NCI-H1436 treated with DMSO at 0.1 percent for 48 hours (cell line): ENCODE results near the gene SHANK1.
A peak's percentile ranks its signal among the peaks of the same experiment; 100 is the strongest.

Experiments
- DNase-seq: peaks from one replicate; lab custom pipeline; 2025; lab: John Stamatoyannopoulos, UW

Gene SHANK1

DNA sequence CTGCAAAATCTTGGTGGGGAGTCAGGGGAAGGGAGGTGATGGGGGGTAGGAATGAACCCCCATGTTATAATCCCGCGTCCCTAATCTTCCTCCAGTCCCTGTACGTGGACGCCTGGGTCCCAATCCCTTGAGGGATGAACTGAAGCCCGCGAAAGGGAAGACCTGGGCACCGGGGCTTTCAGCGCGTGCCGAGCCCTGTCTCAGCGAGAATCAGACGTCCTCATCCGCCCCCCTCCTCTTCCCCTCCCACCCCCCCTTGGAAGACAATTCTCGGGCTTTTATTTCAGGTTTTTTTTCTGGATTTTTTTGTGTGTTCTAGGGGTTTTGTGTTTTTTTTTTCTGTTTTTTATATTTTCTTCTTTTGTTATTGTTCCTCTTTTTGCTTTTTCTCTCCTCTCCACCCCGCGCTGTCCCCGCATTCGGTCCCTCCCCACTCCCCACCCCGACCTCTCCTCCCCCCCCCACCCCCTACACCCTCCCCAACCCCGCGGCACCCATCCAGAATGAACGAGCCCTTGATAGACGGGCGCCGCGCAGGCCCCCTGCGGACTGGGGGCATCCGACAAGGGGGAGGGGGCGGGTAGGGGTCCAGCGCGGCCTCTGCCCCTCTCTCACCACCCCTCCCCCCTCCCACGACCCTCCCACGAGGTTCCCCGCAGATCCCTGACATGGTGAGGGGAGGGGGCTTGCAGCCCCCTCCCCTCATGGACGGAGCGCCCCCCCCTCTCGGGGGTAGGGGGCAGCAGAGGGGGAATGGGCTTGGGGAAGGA is 60.1 kb downstream of the SHANK1 start:
- DNase-seq: no peak

DNA sequence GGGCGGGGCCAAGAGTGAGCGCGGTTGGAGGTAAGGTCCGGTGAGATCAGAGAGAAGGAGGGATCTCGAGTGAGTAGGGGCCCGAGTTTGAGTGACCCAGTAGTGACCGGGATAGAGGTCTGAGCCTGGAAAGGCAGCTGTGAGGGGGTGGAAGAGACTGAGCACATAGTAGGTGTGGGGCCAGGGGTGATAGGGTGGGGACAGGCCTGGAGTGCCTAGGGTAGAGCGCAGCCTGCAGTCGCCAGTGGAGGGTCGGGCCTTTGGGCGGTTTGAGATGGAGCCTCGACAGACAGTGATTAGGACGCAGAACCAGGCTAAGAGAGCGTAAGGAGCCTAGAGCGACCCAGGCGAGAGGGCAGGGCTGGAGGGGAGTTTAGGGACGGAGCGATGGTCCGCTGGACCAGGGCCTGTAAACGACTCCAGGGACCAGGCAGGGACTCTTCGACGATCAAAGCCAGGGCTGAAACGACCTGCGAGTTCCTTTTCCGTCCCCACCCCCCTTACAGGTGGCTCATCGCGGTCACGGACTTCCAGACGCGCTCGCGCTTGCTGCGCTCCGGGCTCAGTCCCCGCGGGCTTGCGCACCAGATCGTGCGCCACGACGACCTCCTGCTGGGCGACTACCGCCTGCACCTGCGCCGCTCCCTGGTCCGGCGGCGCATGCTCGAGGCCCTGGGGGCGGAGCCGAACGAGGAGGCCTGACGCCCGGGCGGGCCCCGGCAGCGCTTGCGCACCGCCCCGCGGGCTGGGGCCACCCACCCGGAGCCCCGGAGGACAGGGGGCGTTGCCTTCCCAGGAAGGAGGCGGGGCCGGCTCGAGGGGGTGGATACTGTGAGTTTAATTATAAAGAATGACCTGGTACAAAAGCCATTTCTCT is 60.9 kb downstream of the SHANK1 start:
- DNase-seq: no peak

DNA sequence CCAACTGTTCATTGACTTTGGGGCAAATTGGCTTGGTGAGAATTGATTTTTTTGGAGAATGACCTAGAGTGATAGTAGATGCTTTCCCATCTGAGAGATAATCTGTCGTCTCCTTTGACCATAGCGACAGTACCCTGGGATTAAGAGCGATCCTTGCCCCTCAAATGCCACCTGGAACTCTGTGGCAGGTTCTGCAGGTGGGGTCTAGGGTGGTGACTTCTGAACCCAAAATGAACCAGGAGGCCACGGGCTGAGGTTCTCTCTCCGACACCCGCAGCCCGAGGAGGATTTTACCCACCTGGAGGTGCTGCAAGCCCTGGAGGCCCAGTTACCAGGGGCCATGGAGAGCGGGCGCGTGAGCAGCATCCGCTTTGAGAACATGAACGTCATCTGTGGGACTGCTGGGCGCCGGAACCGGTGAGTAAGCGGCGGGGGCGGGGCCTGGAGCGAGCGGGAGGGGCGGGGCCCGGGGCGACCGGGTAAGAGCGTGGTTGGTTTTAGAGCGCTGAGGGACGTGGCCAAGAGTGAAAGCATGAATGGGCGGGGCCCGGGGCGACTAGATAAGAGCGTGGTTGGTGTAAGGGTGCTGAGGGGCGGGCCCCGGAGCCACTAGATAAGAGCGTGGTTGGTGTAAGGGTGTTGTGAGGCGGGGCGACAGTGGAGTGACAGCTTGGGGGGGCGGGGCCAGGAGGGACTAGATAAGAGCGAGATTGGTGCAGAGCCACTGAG is 61.7 kb downstream of the SHANK1 start:
- DNase-seq: peak; percentile 64

DNA sequence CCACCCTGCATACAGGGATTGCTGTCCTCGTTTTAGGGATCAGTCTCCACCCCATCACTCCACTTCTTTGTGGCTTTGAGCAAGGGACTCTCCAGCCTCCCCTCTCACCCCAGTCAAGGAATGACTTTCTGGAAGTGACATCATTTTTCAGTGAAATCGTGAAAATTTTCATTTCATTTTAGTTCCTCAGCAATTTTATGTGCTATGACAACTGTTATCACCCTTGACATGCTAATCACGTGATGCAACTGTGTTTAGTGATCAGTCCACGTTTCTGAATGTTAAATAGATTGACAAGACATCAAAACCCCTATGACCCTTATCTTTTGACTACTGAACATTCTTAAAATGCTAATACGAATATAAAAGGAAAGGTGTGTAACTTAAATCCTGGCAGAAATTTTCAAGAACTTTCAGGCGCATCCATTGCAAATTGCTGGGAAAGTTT is 62.4 kb downstream of the SHANK1 start:
- DNase-seq: no peak

DNA sequence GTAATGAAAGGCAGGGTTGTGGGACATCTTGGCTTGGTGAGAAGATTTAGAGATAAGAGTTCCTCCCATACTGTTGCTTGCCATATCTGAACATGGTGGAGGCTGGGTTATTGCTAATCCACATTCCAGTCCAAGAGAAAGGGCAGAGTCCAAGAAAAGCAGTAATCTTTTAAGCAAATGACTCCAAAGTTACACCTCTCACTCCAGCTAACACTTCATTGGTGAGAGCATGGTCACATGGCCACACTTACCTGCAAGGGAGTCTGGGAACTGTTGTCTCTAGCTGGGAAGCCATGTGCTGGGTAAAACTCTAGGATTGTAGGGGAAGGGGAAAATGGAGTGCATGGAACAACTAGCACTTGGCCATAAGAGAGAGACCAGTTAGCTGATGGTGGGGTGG is 64.7 kb downstream of the SHANK1 start:
- DNase-seq: no peak

DNA sequence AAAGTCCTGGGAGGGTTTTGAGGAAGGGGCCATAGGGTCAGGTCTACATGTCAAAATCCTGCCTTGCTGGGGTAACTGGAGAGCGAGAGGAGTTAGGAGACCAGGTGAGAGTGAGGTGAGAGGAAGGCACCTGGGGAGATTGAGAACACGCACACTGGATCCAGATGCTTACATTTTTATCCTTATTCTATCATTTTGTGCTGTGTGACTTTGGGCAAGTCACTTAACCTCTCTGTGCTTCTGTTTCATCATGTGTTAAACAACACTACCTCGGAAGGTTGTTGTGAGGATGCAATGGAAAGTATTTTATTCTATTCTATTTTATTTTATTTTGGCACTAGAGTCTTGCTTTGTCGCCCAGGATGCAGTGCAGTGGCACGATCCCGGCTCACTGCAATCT is 66.9 kb downstream of the SHANK1 start:
- no peak for DNase-seq

DNA sequence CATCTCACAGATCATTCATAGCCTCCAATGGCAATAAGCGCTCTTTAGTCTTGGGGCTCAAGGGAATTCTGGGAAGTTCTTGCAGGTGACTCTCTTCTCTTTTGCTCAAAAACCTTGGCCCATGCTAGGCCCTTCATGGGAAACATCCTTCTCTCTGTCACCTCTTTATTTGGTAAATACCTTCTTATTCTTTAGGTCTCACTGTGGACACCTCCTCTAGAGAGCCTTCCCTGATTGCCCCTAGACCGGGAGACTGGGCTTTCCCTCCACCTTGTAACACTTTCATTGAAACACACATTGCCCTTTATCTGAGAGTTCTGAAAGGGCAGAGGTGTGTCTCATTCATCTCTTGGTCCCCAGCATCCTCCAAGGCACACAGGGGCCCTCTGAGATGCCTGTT is 68.4 kb downstream of the SHANK1 start:
- DNase-seq: no peak

DNA sequence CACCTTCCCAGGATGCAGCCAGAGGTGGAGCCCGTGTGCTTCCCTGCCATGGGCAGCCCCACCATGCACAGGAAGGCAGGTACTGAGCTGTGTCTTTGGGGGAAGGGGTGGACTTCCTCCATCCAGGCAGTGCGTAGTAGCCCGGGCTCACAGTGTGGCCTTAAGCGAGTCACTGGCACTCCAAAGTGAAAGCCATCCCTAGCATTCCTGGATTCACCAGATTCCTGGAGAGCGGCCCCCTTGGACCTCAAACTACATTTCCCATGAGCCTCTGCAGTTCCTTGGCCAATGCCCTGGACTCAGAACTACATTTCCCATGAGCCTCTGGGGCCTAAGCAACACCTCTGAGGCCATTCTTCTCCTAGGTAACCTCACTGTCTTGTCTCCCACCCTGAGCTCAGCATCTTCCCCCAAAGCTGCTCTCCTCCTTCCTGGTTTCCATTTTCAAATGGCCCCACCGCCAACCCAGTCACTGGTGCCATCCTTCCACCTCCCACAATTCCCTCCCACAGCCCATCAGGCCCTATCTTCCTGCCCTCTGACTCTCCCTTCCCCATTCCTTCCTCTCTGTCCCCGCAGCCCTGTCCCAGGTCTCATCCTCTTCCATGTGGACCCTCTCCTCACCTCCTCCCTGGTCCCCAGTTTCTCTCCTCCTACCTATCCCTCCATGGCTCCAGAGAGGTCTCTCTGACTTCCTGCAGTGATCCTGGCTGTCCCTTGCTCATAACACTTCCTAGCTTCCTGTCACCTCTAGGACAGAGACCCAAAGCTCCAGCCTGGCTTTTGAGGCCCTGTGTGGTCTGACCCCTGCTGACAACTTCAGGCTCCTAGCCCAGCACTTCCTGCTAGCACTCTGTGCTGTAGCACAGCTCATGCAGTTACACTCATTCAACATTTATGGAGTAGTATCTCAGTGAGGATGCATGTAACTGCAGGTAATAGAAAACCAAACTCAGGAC is 69.9 kb downstream of the SHANK1 start, which contains the start of gene C19orf81:
TSS of gene C19orf81 (plus strand) at position 13 of the 959 bp plus-strand sequence. CDS start at position 13, 0 bp downstream.
- DNase-seq: no peak

DNA sequence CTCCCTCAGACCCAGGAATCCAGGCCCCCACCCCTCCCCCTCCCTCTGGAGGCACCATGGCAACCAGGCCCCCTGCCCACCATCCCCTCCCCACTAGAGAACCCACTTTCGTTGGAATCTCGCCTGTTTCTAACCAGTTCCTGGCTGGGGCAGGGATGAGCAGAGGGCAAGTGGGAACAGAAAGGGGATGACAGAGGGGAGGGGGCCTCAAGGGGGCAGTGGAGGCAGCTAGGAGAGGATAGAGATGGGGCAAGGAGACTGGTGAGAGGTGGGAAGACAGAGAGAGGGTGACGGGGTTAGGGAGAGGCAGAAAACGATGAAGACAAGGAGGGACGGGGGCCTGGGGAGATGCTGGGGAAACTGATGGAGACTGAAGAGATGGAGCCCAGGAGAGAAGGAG is 70.9 kb downstream of the SHANK1 start:
- no peak for DNase-seq

DNA sequence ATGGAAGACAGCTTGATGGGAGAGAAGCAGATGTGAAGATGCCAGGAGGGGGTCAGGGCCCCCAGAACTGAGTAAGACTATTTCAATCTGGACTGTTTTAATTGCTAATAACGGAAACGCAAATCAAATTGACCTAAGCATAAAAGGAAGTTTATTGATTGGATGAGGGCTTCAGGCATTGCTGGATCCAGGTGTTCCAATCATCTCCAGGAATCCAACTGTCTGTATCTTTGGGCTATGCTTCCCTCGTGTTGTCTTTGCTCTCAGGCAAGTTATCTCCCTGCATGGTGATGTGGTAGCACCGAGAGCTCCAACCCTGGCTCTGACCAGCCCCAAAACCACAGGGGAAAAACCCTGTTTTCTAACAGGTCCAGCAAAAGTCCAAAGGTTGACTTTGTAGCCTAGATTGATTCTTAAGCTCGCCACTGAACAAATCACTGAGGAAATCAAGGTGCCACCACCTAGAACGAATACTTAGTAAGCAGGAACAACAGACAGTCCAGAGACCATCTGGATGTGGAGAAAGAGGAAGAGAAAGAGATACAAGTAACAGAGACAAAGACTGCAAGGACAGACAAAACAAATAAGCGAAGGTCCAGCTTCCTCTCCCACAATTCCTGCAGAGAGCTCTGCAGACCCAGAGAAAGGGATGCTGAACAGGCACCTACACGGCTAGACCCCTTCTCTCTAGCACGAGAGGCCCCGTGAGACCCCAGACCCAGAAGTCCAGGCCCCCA is 71.6 kb downstream of the SHANK1 start:
- no peak for DNase-seq

DNA sequence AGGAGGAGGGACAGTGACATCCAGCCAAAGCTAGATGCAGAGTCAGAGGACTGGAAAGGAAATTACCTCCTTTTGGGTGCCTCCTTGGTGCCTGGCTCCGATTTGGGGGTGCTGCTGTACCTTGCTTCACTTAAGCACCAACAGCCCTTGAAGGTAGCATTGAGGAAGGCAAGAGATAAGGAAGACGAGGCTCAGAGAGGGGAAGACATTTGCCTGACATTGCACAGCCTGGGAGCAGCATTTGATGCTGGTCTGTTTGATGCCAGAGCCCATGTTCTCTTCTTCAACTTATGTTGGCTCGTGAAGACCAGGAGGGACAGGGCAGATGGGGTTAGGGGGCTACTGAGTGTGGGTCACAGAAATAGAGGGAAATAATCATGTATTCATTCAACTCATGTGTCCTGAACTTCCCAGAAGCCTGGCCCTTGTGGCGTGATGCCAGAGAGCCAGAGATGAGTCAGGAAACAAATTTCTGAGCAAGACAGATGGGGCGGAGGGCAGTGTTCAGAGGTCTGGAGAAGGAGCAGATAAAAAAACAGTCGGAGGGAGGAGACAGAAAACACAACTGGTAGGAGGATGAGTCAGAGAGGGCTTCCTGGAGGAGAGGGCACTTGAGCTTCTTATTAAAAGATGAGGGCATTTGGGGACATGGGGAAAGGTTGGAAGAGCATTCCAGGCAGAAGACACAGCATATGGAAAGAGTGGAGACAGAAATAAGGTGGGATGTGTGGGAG is 73.4 kb downstream of the SHANK1 start:
- no peak for DNase-seq

DNA sequence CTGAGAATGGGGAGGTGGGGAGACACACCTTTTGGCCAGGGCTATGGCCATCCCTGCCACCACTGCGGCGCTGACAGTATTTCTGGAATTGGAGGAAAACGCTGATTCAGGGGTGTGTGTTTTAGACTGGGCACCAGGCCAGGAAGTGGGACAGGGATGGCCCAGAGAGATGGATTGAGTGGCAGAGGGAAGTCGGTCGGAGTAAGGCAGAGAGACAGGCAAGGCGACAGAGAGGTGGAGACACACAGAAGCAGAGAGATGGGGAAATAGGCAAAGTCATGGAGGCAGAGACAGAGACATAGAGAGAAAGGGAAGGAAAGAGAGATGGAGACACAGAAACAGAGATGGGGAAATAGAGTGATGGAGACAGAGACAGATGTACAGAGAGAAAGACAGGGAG is 74.5 kb downstream of the SHANK1 start:
- no peak for DNase-seq

DNA sequence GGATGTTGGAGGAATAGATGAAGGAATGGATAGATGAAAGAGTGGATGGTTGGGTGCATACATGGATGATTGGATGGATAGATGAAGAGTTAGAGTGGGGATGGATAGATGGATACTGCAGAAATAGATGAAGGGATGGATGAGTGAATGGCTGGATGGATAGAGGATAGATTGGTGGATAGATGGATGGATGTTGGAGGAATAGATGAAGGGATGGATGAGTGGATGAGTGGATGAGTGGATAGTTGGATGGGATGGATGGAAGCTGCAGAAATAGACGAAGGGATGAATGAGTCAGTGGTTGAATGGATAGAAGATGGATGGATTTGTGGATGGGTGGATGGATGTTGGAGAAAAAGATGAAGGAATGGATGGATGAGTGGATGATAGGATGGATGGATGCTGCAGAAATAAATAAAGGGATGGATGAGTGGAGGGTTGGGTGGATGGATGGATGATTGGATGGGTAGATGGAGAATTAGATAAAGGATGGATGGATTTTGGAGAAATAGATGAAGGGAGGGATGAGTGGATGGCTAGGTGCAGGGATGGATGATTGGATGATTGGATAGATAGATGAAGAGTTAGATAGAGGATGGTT is 75.2 kb downstream of the SHANK1 start:
- no peak for DNase-seq

DNA sequence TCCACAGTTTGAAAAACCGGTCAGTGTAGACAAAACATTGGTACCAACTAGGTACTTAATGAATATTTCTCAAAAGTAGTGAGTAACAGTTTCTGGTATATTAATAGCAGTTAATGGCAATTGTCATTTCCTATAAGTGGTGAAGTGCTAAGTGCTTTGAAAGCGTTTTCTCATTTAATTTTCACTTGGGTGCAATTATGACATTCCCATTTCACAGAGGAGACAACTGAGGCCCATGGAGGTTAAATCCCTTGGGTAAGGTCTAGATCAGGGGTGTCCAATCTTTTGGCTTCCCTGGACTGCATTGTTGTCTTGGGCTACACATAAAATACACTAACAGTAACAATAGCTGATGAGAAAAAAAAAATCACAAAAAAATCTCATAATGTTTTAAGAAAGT is 79.2 kb downstream of the SHANK1 start:
- DNase-seq: no peak

DNA sequence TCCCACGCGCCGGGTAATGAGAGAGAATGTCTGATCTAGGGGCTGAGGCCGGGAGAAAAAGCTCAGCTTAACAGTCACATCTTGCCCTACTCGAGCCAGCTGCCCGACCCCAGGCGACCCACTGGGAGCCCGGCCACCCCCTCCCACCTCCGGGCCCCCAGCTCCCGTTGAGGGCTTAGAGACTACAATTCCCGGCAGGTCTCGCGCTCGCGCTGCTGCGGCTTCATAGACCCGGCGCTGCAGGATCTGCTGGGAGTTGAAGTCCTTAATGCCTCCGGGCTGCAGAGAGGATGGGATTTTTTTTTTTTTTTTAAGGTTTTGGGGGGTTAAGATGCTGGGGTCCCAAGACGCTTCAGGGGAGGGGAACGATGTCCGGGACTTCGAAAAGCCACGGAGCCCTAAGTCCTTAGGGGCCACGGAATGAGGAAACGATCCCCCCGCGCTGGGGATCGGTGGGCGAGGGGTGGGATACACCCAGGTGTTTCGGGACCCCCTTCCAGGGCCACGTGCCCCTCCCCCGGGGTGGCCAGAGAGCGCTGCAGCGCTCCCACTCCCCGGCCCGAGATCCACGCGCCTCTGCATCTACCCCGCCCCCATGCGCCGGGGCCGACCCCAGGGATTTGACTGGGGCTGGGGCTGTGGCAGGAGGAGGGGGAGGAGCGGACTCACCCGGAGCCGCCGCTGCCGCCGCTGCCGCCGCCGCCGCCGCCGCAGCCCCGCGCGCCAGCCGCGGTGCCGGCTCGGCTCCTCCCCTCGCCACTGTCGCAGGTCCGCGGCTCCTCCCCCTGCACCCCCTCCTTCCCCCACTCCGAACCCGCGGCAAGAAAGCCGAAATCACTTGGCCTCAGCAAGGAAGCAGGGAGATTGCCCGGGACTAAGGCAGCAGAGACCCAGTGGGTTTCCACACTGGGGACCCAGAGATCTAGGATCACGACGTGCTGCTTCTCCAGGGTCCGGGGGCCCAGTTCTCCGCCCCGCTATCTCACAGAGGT is 80.2 kb downstream of the SHANK1 start, which contains the start of gene SYT3:
TSS of gene SYT3 (minus strand) at position 761 of the 992 bp plus-strand sequence. CDS start 2,470 bp downstream, outside the sequence.
- DNase-seq: no peak

DNA sequence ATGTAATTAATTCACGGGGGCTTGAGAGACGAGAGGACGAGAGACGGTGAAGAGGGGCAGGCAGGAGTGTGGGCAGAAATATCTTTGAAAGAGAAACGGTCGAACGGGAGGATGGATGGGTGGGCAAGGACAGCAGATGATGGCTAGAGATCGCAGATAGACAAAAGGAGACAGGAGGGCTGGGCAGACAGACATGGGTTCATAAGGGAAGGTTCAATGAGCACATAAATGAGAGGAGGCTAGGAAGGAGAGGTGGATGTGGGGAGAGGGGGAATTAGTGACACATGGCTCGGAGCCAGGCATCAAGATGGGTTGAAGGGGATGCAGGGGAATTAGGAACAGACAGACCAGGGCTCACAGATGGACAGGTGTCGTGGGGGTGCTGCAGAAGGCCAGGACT is 81.0 kb downstream of the SHANK1 start:
- no peak for DNase-seq

DNA sequence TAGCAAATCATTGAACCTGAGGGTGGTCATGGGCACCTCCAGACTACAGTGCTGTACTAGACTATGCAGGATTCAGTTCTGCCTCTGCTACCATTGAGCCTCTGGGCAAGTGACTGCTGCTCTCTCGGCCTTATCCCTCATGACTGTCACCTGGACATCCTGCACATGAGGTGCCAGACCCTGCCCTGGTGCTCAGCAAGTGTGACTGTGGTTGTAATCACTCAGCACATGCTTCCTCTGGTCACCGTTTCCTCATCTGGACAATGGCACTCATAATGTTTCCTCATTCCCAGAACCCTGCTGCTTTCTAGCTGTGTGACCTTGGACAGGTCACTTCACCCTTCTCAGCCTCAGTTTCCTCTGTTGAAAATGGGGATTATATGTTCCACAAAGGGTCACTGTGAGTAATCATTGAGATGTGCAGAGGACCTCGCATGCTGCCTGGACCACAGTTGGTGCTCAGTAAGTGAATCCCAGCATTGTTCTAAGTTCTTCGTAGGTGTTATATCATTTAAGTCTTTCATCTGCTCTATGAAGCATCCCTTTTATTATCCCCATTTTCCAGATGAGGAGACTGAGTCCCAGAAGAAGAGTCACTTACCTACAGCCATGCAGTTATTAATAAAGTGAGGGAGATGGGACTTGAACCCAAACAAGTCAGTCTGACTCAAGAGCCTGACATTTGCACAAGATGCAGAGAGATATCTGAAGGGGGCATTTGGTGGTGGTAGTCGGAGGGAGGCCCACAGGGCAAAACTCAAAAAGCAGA is 83.1 kb downstream of the SHANK1 start:
- no peak for DNase-seq
